Mucosa of descending colon (tissue), 3 donors: Measurements from ENCODE around the gene TEK. TPM values are rescaled to one million over a fixed set of nuclear protein-coding genes. Genes with fewer than 3 reads are reported as not detected.
"Not testable (repeated sequence)": the region's sequence is repeated elsewhere in the genome, so short reads cannot be mapped to it uniquely, and the experiment has no call there.

Experiments used
- ATAC-seq: fragments of 200-7000 bp; cut with Tn5 transposase; one replicate; pipeline ENCODE4 v1.9.1; 2020; ENCODE audit warnings: mild to moderate bottlenecking, moderate library complexity
- DNase-seq, 3 donors: peaks; one replicate each; pipeline ENCODE4 v3.0.0-alpha.2; 2020
- H3K36me3 ChIP-seq: fragments of 200-600 bp; one replicate; pipeline ENCODE4 v1.8.0; 2021; ENCODE audit warnings: low read depth, mild to moderate bottlenecking
- H3K4me1 ChIP-seq: fragments of 200-600 bp; one replicate; pipeline ENCODE4 v1.8.0; 2021; ENCODE audit warnings: low read depth, mild to moderate bottlenecking
- H3K4me3 ChIP-seq: fragments of 200-600 bp; one replicate; pipeline ENCODE4 v1.8.0; 2021; ENCODE audit warnings: mild to moderate bottlenecking
- H3K9me3 ChIP-seq: fragments of 200-600 bp; one replicate; pipeline ENCODE4 v1.8.0; 2021; ENCODE audit warnings: mild to moderate bottlenecking
- intact Hi-C, 2 donors: fragments of 100-400 bp; cut with DNase I in 1 of 2; cut with micrococcal nuclease in 1 of 2; formaldehyde crosslinking; loops; one replicate each; pipeline versions ENCODE4 v1.11.0 to v1.11.1; 2022; cut with DNase I, micrococcal nuclease
- total RNA-seq, 3 donors: library from RNA; stranded (reverse); fragmentation: NEBNext Ultra II Directional in 2 of 3; extraction: Animal tissue kit (Norgen Biotek cat#: 25700) in 2 of 3; gene quantifications; one replicate each; pipeline versions ENCODE4 v1.2.1 to v1.2.4, GENCODE V29; 2021 to 2023
- TF ChIP-seq, protein P1 (sequence below): fragments of 200-600 bp; IDR thresholded peaks from one replicate; pipeline ENCODE4 v1.8.0; 2022; ENCODE audit warnings: antibody characterized with exemption, mild to moderate bottlenecking
- donor health status: DM: no; HTN: no; CAD: no; lungs with moderate emphysema.
- donor health status: DM: no; HTN: no; CAD: no.
- donor health status: DM: no; HTN: yes; CAD: no.

The TEK gene
- total RNA-seq, 3 donors from 2014 or later, result 2.6 to 7.2 (median 3.9) TPM

DNA sequence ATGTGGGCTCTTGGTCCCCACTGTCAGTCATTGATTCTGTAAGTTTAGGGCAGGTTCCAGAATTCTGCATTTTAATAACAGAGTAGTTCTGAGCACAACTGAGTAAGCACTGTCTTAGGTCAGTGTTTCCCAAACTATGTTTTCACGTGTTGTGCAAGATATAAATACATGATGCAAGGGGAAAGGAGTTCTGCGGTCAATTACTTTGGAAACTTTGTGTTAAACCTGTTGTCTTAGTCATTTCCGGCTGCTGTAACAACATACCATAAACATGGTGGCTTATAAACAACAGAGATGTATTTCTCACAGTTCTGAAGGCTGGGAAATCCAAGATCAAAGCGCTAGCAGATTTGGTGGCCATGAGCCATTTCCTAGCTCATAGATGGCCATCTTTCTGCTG is 118.2 kb downstream of the TEK start:
- TF ChIP-seq, protein P1, sequence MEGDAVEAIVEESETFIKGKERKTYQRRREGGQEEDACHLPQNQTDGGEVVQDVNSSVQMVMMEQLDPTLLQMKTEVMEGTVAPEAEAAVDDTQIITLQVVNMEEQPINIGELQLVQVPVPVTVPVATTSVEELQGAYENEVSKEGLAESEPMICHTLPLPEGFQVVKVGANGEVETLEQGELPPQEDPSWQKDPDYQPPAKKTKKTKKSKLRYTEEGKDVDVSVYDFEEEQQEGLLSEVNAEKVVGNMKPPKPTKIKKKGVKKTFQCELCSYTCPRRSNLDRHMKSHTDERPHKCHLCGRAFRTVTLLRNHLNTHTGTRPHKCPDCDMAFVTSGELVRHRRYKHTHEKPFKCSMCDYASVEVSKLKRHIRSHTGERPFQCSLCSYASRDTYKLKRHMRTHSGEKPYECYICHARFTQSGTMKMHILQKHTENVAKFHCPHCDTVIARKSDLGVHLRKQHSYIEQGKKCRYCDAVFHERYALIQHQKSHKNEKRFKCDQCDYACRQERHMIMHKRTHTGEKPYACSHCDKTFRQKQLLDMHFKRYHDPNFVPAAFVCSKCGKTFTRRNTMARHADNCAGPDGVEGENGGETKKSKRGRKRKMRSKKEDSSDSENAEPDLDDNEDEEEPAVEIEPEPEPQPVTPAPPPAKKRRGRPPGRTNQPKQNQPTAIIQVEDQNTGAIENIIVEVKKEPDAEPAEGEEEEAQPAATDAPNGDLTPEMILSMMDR, result no peak
- H3K36me3 ChIP-seq, result no peaks in the 10 kb centered on the region
- no peaks in the 10 kb centered on the region for H3K4me1 ChIP-seq
- intact Hi-C loops, result no loop called here
- no peak overlapping the region for H3K4me3 ChIP-seq
- H3K9me3 ChIP-seq, result peaks cover 2% of the 10 kb centered on the region
- DNase-seq (no peak), ATAC-seq (no peak)

GRCh38 chr9:27239648-27240047 is 130.6 kb downstream of the TEK start:
- H3K36me3 ChIP-seq, DNase-seq, H3K9me3 ChIP-seq, ATAC-seq, H3K4me1 ChIP-seq, H3K4me3 ChIP-seq, intact Hi-C loops: not testable (repeated sequence)

- no peaks in the 10 kb centered on the region for H3K9me3 ChIP-seq
- no peaks in the 10 kb centered on the region for H3K36me3 ChIP-seq
- peak in 2 of 3 donors; percentile 30 to 68 for DNase-seq
- ATAC-seq, result peak; percentile 86
- intact Hi-C loops, result no loop called here
- no peaks in the 10 kb centered on the region for H3K4me1 ChIP-seq
- TF ChIP-seq, protein P1, result peak; percentile 40
- no peak overlapping the region for H3K4me3 ChIP-seq
These were observed 138.7 kb downstream of the TEK start for GRCh38 chr9:27247756-27248155.

GRCh38 chr9:27248702-27249101 is 139.7 kb downstream of the TEK start:
- TF ChIP-seq, protein P1, result no peak
- no peak for ATAC-seq
- no peaks in the 10 kb centered on the region for H3K4me1 ChIP-seq
- H3K36me3 ChIP-seq, result no peaks in the 10 kb centered on the region
- no peaks in the 10 kb centered on the region for H3K9me3 ChIP-seq
- no peak overlapping the region for H3K4me3 ChIP-seq
- intact Hi-C loops, result no loop called here
- no peak for DNase-seq

DNA sequence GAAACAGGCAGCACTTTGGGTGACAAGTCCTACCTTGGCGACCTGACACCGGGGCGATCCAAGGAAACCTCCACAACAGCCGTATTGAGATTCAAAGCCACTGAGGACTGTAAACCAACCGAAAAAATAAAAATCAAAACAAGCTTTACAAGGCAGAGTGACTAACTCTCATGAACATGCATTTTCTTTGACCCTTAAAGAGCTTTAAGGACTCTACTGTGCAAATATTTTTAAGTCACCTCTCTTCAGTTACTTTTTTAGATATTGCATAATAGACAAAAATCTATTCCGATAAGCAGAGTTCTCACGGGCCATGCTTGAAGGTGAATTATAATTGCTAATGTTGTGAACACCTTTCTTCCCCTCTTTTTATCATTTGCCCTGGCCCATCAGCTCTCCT is 149.6 kb downstream of the TEK start:
- Histone ChIP-seq H3K4me3 (no peak overlapping the region), H3K36me3 (no peaks in the 10 kb centered on the region), H3K4me1 (no peaks in the 10 kb centered on the region), H3K9me3 (no peaks in the 10 kb centered on the region)
- DNase-seq (no peak), ATAC-seq (no peak)
- TF ChIP-seq, protein P1, result no peak
- intact Hi-C loops, result no loop called here

DNA sequence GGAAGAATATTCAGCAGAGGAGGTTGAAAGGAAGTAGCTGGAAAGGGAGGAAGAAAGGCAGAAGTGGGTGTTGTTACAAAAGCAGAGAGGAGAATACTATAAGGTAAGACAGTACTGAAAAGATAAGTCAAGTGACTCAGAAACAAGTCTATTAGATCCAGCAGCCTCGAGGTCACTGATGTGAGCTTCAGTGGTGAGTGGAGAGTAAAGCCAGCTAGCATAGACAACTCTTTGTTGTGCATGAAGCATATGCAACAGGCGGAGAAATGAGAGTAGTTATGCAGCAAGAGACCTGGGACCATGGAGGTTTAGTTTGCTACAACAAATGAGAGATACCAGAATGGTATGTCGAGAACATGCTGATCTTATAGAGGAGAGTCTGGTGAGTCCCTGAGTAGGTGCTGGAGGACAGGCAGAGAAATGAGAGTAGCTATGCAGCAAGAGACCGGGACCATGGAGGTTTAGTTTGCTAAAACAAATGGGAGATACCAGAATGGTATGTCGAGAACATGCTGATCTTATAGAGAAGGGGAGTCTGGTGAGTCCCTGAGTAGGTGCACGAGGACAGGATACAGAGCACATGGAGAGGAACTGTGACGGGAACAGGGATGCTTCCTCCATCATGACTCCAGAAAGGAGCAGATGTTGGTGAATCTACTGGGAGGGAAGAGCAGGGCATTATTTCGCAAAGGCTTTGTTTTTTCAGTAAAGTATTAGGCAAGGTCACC is 151.9 kb downstream of the TEK start:
- Histone ChIP-seq H3K9me3 (no peaks in the 10 kb centered on the region), H3K4me1 (no peaks in the 10 kb centered on the region), H3K4me3 (no peak overlapping the region), H3K36me3 (no peaks in the 10 kb centered on the region)
- DNase-seq (no peak), ATAC-seq (no peak)
- TF ChIP-seq, protein P1, result no peak
- intact Hi-C loops, result no loop called here
